ENCODE results near the gene VASN.

GRCh38 chr16:4342866-4343744 lies 28.5 kb upstream of the VASN start:
- TF ChIP-seq PML (IDR thresholded peaks at IDR 0.05; ENCODE audit: low read length), result no peak
- TF ChIP-seq IRF4 (IDR thresholded peaks at IDR 0.05; ENCODE audit: low read depth, low read length), result no peak
- TF ChIP-seq SMC3 (IDR thresholded peaks at IDR 0.05; ENCODE audit: borderline replicate concordance, low read length), result no peak
- no peak for TF ChIP-seq CTCF (IDR thresholded peaks at IDR 0.05 in 2 of 3, conservative IDR thresholded peaks at IDR 0.05 in 1 of 3; ENCODE audit: control insufficient read depth in 2 of 3, extremely low read depth in 1 of 3, insufficient read depth in 1 of 3, low read depth in 3 of 3, low read length in 3 of 3)
- no peak for TF ChIP-seq EZH2 (IDR thresholded peaks at IDR 0.05; ENCODE audit: borderline replicate concordance, control insufficient read depth, low read depth, low read length)
- TF ChIP-seq ZBED1 (IDR thresholded peaks at IDR 0.05; ENCODE audit: borderline replicate concordance), result no peak
- no peak for TF ChIP-seq RAD21 (IDR thresholded peaks at IDR 0.05; ENCODE audit: insufficient read depth, low read depth, low read length)
- no peak for TF ChIP-seq JUND (IDR thresholded peaks at IDR 0.05; ENCODE audit: low read depth, low read length)
- TF ChIP-seq HCFC1 (IDR thresholded peaks at IDR 0.05; ENCODE audit: low read length), result no peak
- TF ChIP-seq POLR2AphosphoS5 (IDR thresholded peaks at IDR 0.05; ENCODE audit: low read length), result no peak
- no peak for TF ChIP-seq YY1 (IDR thresholded peaks at IDR 0.05; ENCODE audit: low read depth, low read length)
- no peak for TF ChIP-seq POLR2A (IDR thresholded peaks at IDR 0.05; ENCODE audit: low read depth, low read length)
- TF ChIP-seq ZBTB33 (IDR thresholded peaks at IDR 0.05), result no peak
- no peak for TF ChIP-seq CREB1 (IDR thresholded peaks at IDR 0.05; ENCODE audit: low read depth)

Measured in GM12878 (cell line).